Muscle of leg (tissue), 11 donors: Measurements from ENCODE around the gene HINFP. TPM values are rescaled to one million over a fixed set of nuclear protein-coding genes. Genes with fewer than 3 reads are reported as not detected.

Source experiments
- DNase-seq: peaks from one replicate; pipeline ENCODE4 v3.0.0; 2013
- H3K27ac ChIP-seq: one replicate; pipeline ENCODE4 v1.5.1; 2013; ENCODE audit warnings: mild to moderate bottlenecking, low read length, control low read depth
- H3K27me3 ChIP-seq: one replicate; pipeline ENCODE4 v1.6.1; 2013; ENCODE audit warnings: low read length; ENCODE audit not compliant: control insufficient read depth, insufficient read depth
- H3K36me3 ChIP-seq: one replicate; pipeline ENCODE4 v1.6.1; 2013; ENCODE audit warnings: low read length; ENCODE audit not compliant: control insufficient read depth, insufficient read depth
- H3K4me1 ChIP-seq: one replicate; pipeline ENCODE4 v1.6.1; 2013; ENCODE audit warnings: low read length; ENCODE audit not compliant: control insufficient read depth, insufficient read depth
- H3K4me3 ChIP-seq: one replicate; pipeline ENCODE4 v1.5.1; 2013; ENCODE audit warnings: low read length, control low read depth
- H3K9me3 ChIP-seq: replicated peaks from 2 replicates; pipeline ENCODE4 v1.6.1; 2013; ENCODE audit warnings: low read depth, low read length; ENCODE audit not compliant: control insufficient read depth
- WGBS: methylation state at CpG from one replicate; pipeline ENCODE4 v1.1.5; 2013; ENCODE audit warnings: missing lambda C conversion rate; ENCODE audit not compliant: insufficient coverage; 5-methylcytosine and 5-hydroxymethylcytosine counted together
- polyA plus RNA-seq, 8 donors: library from polyadenylated mRNA; unstranded; fragments of 120-200 nt; gene quantifications; one replicate each; pipeline versions ENCODE4 v1.2.1 to v1.2.3, GENCODE V29; 2013; ENCODE audit warnings: inconsistent platforms in 1 of 8, low replicate concordance in 1 of 8; ENCODE audit not compliant: insufficient read length in 8 of 8, insufficient read depth in 1 of 8
- total RNA-seq: library from RNA; stranded (reverse); fragments of 120-200 nt; gene quantifications from one replicate; pipeline ENCODE4 v1.2.4, GENCODE V29; 2013

Gene HINFP
- total and polyA plus RNA-seq, 9 donors = 15.5 to 22.8 (median 17.4) TPM

DNA sequence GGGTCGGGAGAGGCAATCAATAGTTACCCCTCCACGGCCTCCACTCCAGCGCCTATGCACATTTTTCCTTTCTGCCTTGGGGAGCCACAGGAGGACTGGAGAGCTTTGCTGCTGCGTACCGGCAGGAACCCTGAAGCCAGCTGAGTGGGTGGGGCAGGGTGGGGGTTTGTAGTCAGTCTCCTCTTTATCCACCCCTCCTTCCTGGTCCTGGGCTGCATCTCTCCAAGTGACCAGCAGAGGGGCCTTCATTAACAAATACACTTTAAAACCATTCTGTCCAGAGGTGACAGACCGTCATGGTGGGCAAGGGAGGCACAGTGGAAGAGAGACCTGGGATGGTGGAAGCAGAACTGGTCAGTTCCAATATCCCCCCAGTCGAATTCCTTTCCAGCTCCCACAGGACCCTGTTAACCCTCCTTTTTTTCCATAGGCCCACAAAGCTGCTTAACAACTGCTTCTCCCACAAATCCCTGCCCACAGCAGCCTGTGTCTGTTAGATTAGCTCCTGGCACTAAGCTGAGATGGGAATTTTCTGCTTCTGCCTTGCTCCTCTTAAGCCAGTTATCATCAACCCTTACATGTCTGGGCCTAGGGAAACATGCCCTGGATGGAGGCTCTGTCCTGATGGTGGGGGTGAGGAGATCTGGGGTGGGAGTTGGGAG is 23.6 kb downstream of the HINFP start:
- WGBS = 0% methylated on average over 1 of the region's 7 CpGs

DNA sequence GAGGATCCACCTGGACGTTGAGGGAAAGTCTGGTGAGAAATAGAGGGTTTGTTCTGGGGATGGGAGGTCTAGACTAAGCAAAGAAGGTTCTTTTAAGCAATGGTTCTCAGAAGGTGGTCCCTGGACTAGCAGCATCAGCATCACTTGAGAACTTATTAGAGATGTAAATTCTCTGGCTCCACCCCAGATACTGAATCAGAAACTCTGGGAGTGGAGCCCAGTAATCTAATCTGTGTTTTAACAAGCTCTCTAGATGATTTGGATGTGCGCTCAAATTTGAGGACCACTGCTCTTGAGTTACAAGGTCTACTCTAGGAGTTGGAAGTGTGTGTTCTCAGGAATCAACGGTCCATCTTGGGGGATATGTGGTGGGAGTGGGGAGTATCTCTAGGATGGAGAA is 24.2 kb downstream of the HINFP start:
- Histone ChIP-seq H3K9me3 (no peaks in the 10 kb centered on the region), H3K27me3 (peaks cover 37% of the 10 kb centered on the region), H3K36me3 (no peaks in the 10 kb centered on the region), H3K4me1 (peaks cover 16% of the 10 kb centered on the region), H3K4me3 (no peak overlapping the region), H3K27ac (no peak overlapping the region)
- WGBS = 57% methylated on average over 3 of the region's 3 CpGs
- DNase-seq = no peak

More for the DNA sequence above, 23.6 kb downstream of the HINFP start:
- H3K9me3 ChIP-seq = no peaks in the 10 kb centered on the region
- DNase-seq = peak; percentile 70
- no peaks in the 10 kb centered on the region for H3K36me3 ChIP-seq
- H3K27me3 ChIP-seq = peaks cover 31% of the 10 kb centered on the region
- H3K27ac ChIP-seq = no peak overlapping the region
- peaks cover 15% of the 10 kb centered on the region for H3K4me1 ChIP-seq
- no peak overlapping the region for H3K4me3 ChIP-seq

DNA sequence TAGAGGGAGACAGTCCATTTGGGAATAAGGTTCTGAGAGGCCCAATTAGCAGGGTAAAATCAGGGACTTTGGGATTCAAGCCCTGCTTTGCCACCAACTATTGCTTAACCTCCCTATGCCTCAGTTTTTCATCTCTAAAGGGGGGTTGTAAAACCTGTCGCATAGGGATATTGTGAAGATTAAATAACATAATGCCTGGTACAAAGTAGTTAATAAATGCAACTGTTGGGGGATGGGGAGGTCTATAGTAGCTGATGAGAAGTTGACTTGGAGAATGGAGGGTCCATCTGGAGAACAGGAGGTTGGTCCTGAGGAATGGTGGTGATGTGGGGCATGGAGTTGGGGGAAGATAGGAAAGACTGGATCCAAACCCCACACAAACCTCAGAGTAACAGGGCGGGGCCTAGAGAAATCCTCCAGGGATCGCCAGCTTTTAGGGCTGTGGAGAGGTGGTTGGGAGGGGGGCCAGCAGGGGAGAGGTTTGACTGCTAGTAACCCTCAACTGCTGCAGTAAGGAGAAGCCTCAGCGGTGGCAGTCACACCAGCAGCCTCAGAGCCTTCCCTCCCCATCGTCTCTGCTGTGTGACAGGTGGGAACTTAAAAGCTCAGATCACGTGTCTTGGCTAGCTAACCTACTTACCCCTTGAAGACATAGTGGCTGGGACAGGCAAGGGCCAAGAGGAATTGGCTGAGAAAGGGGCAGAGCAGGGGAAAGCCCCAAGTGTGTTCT is 26.4 kb downstream of the HINFP start:
- WGBS = 80% methylated on average over 1 of the region's 6 CpGs
- Histone ChIP-seq H3K36me3 (no peaks in the 10 kb centered on the region), H3K4me3 (no peak overlapping the region), H3K27ac (no peak overlapping the region), H3K9me3 (no peaks in the 10 kb centered on the region), H3K4me1 (peaks cover 16% of the 10 kb centered on the region), H3K27me3 (peaks cover 43% of the 10 kb centered on the region)
- peak; percentile 31 for DNase-seq

DNA sequence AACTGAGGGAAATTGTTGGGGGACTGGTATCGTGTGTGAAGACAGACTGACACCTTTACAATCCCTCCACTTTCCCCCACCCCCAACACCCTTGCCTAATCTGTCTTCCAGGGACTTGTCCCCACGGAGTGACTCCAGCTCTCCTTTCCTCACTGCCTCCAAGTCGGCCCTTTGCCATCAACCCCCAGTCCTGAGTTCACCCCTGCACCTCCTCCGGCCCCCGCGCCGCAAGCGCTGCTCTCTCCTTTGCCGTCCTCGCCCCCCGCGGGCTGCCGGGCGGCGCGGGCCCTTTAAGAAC is 27.3 kb downstream of the HINFP start:
- Histone ChIP-seq H3K27me3 (peaks cover 48% of the 10 kb centered on the region), H3K27ac (no peak overlapping the region), H3K36me3 (no peaks in the 10 kb centered on the region), H3K4me1 (peaks cover 16% of the 10 kb centered on the region), H3K4me3 (peak overlapping the region; percentile 45), H3K9me3 (no peaks in the 10 kb centered on the region)
- DNase-seq = peak; percentile 30
- under 1% methylated on average over 15 of the region's 16 CpGs for WGBS

DNA sequence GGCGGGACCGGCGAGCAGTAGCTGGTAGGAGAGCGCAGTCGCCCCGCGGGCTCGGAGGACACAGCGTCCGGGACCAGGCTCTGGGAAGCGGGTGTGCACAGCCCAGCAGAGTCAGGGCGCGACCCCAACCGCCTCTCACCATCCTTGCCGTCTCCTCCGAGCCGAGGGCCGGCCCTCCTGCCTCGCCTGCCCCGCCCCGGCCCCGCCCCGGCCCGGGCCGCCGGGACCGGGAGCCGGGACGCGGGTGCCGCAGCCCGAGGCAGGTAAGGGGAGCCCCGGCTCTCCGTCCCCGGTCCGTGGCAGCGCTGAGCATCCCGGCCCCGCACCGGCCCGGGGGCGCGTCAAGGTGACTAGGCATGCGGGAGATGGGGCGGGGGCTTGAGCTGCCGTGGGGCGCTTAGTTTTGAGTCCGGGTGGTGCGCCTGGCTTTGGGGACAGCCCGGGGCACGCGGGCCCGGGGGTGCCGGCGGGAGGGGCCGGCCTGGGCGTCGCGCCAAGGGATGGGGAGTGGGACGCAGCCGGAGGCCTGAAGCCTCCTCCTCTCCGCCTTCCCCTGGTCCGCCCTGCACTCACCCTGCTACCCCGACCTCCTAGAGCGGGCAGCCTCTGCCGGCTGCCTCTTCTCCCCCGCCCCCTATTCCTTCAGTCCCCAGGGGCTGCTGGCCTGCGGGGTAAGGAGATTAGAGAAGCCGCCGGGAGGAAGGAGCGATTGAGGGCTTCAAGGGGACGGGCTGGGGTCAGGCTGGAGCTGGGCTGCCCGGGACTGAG is 27.8 kb downstream of the HINFP start, which contains the start of gene ABCG4:
ABCG4 (plus strand) TSS at position 35 of the 768 bp plus-strand sequence. CDS start 914 bp downstream, outside the sequence.
- no peaks in the 10 kb centered on the region for H3K9me3 ChIP-seq
- no peak for DNase-seq
- peaks cover 16% of the 10 kb centered on the region for H3K4me1 ChIP-seq
- H3K27me3 ChIP-seq = peaks cover 48% of the 10 kb centered on the region
- H3K36me3 ChIP-seq = no peaks in the 10 kb centered on the region
- H3K27ac ChIP-seq = no peak within 1 kb of the TSS
- H3K4me3 ChIP-seq = peak within 1 kb of the TSS; percentile 45
- WGBS = 0% methylated on average over 66 of the region's 73 CpGs

DNA sequence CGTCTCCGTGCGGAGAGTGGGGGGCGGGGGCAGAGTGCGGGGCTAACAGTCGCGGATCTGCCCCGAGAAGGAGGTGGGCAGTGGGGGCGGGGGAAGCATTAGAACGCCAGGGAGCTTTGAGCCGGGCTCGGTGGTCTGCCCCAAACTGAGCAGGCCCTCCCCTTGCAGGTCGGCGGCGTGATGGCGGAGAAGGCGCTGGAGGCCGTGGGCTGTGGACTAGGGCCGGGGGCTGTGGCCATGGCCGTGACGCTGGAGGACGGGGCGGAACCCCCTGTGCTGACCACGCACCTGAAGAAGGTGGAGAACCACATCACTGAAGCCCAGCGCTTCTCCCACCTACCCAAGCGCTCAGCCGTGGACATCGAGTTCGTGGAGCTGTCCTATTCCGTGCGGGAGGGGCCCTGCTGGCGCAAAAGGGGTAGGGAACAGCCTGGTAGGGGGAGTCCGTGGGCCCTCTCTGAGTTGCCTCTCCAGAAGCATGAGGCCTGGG is 28.5 kb downstream of the HINFP start:
- Histone ChIP-seq H3K4me3 (peak overlapping the region; percentile 45), H3K9me3 (no peaks in the 10 kb centered on the region), H3K4me1 (peaks cover 16% of the 10 kb centered on the region), H3K27ac (no peak overlapping the region), H3K27me3 (peaks cover 52% of the 10 kb centered on the region), H3K36me3 (no peaks in the 10 kb centered on the region)
- 9% methylated on average over 25 of the region's 33 CpGs for WGBS
- no peak for DNase-seq

DNA sequence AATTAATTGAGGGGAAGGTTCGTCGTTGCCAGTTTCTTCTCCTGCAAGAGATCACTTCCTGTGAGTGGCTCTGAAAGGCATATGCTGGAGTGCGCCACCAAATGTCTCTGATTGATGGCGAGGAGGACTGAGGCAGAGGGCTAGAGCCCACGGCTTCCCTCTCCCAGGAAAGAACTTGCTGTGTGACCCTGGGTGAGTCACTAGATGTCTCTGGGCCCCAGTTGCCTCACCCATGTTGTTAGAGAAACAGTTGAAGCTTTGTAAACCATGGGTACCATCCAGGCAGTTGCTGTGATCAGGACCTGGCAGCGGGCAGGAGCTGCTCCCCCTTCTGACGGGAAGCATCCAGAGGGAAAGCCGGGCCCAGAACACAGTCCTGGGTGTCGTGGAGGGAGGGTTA is 30.7 kb downstream of the HINFP start:
- no peak overlapping the region for H3K4me3 ChIP-seq
- H3K9me3 ChIP-seq = no peaks in the 10 kb centered on the region
- no peak overlapping the region for H3K27ac ChIP-seq
- peaks cover 47% of the 10 kb centered on the region for H3K27me3 ChIP-seq
- 63% methylated on average over 5 of the region's 9 CpGs for WGBS
- peaks cover 16% of the 10 kb centered on the region for H3K4me1 ChIP-seq
- no peaks in the 10 kb centered on the region for H3K36me3 ChIP-seq
- DNase-seq = no peak

DNA sequence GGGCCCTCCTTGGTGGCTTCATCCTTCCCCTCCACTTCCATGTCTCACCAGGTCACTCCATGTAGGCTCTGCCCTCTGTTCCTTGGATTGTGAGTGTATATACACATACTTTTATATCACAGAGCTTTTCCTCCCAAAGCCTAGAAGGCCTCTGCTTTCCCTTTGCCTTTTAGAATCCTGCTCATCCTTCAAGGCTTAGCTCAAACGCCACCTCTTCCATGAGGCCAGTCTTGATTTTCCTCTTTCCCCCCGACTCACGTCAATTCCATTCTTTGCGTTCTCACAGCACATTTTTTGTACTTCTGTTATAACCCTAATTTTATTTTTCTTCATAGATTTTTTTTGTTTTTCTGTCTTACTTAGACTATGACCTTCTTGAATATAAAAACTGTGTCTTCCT is 31.2 kb downstream of the HINFP start:
- no peak overlapping the region for H3K27ac ChIP-seq
- 79% methylated on average over 2 of the region's 4 CpGs for WGBS
- peaks cover 16% of the 10 kb centered on the region for H3K4me1 ChIP-seq
- no peaks in the 10 kb centered on the region for H3K9me3 ChIP-seq
- H3K36me3 ChIP-seq = no peaks in the 10 kb centered on the region
- DNase-seq = no peak
- H3K27me3 ChIP-seq = peaks cover 45% of the 10 kb centered on the region
- H3K4me3 ChIP-seq = no peak overlapping the region

DNA sequence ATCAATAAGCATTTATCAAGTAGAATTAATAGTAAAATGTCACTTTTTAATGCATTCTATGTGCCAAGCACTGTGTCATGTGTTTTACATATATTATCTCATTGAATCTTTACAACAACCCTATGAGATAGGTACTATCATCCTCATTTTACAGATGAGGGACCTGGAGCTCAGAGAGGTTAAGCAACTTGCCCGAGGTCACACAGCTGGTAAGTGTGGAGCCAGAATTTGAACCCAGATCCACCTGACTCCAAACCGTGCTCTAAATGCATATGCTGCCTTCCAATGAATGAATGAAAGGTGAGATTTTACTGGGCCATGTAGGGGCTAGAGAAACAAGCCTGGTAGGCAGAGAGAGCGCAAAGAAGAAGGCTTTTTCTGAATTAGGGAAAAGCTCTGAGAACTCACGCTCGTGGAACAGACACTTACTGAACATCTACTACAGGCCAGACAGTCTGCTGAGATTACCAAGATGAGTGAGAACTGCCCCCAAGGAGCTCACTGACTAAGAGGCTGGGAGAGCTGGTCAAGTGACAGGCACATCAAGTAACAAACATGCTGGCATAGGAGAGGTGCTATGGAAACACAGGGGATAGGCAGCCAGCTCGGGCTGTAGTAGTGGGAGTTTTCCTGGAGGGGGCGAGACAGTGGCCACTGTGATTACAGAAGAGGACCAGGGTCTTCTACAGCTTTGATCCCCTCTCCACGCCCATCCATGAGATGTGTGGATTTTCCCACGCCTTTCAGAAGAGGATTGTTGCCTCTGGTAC is 31.9 kb downstream of the HINFP start:
- Histone ChIP-seq H3K27me3 (peaks cover 39% of the 10 kb centered on the region), H3K9me3 (no peaks in the 10 kb centered on the region), H3K36me3 (no peaks in the 10 kb centered on the region), H3K4me1 (peaks cover 13% of the 10 kb centered on the region), H3K4me3 (no peak overlapping the region), H3K27ac (no peak overlapping the region)
- no peak for DNase-seq
- 60% methylated on average over 3 of the region's 9 CpGs for WGBS
